CD4-positive, alpha-beta T cell treated with Interleukin-15 for 4 hours (primary cell): Measurements from ENCODE around the gene CNTNAP2.

Experiments used
- DNase-seq: peaks from one replicate; pipeline ENCODE4 v3.0.0-alpha.2; 2020; ENCODE audit warnings: low spot score

CNTNAP2 gene

DNA sequence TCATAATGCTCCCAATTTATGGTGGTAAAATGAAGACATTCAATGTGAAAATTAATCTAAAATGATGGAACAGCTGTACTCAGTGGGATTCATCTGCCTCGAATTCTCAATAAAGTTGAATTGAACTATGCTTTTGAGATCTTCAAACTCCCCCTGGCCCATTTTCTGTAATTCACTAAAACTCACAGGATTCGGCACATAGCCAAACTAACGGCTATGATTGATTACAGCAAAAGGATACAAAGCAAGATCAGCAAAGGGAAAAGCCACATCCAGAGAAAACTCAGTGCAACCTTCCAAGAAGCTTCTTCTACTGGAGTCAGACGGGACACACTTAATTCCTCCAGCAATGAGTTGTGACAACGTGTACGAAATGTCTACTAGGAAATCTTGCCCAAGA is 307.5 kb downstream of the CNTNAP2 start:
- DNase-seq: no peak

DNA sequence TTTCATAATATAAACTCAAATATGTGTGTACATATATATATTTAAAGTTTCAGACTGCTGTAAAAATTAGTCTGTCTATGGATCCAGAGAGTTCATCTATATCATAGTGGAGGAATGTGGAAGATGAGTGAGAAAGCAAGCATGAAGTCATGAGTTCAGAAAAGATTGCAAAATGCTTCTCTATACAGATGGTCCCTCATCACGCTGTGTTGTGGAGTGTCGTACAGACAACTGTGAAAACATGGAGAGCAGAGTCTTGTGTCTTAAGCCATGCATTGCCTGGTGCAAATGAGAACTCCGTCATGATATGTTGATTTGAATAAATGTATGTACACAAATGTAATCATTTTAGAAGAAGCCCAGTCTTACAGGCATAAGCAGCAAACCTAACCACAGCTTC is 316.9 kb downstream of the CNTNAP2 start:
- DNase-seq: no peak

GRCh38 chr7:146443102-146443501 is 326.5 kb downstream of the CNTNAP2 start:
- no peak for DNase-seq

GRCh38 chr7:146449625-146450024 is 333.0 kb downstream of the CNTNAP2 start:
- no peak for DNase-seq

DNA sequence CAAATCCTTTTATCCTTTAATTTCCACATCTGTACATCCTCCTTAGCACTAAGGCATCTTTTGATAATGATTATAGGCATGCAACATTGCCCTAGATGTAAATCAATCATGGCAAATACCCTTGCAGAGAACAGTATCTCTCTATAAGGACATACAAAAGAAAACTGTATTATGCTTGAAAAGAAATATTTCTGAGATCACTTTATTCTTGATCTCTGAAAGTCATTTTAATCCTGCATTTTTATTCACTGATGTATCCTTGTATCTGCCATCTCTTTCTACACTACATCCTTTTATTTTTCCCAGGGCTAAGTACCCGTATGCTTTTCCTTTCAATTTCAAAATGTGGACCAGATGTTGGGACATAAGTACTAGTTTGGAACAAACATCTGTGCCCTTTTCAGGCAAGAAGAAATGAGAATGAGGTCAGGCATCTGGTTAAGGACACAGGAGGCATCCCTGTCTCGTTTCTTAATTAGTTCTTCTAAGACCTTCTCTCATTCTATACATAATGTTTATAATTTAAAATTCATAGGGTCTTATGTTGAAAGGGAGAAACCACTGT is 338.6 kb downstream of the CNTNAP2 start:
- DNase-seq: no peak

GRCh38 chr7:146479040-146479439 is 362.4 kb downstream of the CNTNAP2 start:
- no peak for DNase-seq

DNA sequence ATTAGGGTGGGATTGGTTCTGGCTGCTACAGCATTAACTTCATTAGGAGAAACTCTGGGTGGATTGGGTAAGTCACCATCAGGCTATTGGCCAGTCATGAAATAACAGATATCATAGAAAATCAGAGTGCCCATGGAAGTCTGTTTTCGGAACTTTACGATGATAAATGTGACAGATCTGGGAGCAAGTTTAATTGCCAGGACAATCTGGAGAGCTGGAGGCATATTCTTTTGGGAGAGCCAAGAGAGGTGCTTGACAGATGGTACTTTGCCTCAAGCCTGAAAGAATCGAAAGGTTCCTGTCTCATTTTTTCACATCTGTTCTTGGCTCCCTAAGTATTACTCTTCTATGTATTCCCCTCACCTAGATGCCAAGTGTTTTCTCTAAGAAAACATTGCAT is 369.9 kb downstream of the CNTNAP2 start:
- no peak for DNase-seq

DNA sequence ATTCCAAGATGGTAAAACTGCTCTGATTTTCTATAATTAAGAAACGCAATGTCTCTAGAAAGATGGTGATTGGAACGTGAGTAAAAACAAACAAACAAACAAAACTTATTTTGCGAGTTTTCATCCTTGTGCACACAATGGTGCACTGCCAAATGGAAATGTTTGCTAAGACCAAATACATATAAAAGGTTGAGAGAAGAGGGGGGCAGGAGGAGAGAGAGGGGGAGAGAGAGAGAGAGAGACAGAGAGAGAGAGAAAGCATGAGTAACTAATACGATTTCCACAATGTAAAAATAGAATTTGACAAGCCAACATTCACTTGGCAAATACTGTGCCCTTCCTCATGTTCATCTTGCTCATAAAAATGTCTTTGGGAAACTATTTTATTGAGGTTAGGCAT is 375.4 kb downstream of the CNTNAP2 start:
- no peak for DNase-seq

- no peak for DNase-seq
Observed at GRCh38 chr7:146494952-146495596, 378.5 kb downstream of the CNTNAP2 start.

- no peak for DNase-seq
Observed at GRCh38 chr7:146496657-146497056, 380.1 kb downstream of the CNTNAP2 start.

GRCh38 chr7:146499970-146500369 is 383.4 kb downstream of the CNTNAP2 start:
- no peak for DNase-seq

- DNase-seq: no peak
Observed at GRCh38 chr7:146503844-146504243, 387.2 kb downstream of the CNTNAP2 start.

GRCh38 chr7:146510088-146510680 is 393.6 kb downstream of the CNTNAP2 start:
- DNase-seq: no peak

- DNase-seq: no peak
Observed at GRCh38 chr7:146514304-146514703, 397.7 kb downstream of the CNTNAP2 start.

GRCh38 chr7:146528581-146528980 is 412.0 kb downstream of the CNTNAP2 start:
- no peak for DNase-seq

- DNase-seq: no peak
Observed at GRCh38 chr7:146539836-146540235, 423.2 kb downstream of the CNTNAP2 start.

DNA sequence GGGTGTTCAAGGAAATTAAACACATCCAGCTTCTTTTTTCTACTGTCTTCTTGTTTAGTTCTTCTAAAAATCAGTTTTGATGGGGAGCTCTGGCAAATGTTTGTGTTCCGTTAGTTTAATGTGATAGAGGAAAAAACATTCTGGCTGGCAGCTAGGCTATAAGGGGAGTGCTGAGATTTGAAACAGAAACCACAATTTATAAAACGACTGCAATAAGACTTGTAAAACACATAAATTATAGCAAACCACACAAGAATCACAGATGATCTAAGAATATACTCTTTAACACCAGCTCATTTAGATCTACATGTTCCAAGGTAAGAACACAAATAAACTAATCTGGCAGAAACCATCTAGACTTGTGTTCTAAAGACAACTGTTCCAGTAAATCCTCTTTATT is 425.5 kb downstream of the CNTNAP2 start:
- no peak for DNase-seq

- DNase-seq: no peak
Observed at GRCh38 chr7:146544748-146545147, 428.1 kb downstream of the CNTNAP2 start.

DNA sequence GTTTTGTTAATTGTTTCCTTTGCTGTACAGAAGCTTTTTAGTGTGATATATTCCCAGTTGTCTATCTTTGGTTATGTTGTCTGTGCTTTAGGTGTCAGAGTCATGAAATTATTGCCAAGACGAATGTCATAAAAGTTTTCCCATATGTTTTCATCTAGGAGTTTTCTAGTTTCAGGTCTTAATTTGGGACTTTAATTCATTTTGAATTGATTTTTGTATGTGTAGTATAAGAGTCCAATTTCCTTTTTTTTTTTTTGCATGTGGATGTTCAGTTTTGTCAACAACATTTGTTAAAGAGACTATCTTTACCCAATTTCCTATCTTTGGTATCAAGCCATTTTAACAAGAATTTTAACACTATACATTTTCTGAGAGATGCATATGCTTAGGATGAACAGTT is 432.2 kb downstream of the CNTNAP2 start:
- DNase-seq: no peak

DNA sequence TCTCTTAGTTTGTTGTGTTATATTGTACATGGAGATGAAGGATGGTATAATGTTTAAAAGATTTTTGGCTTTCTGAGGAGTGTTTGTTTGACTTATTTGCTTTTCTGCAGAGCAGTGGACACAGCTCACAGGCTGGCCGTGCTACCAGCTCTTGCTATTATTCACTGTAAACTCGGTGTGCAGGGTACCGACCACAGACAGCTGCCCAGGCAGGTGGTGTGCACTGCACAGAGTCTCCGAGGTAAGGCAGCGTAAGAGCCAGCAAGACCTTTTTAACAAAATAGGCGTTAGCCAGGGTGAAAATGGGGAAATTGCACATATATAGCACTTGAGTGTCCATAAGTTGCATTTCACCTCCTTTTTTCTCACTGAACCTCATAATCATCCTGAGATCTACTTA is 438.0 kb downstream of the CNTNAP2 start:
- no peak for DNase-seq

GRCh38 chr7:146557971-146558469 is 441.4 kb downstream of the CNTNAP2 start:
- DNase-seq: no peak

DNA sequence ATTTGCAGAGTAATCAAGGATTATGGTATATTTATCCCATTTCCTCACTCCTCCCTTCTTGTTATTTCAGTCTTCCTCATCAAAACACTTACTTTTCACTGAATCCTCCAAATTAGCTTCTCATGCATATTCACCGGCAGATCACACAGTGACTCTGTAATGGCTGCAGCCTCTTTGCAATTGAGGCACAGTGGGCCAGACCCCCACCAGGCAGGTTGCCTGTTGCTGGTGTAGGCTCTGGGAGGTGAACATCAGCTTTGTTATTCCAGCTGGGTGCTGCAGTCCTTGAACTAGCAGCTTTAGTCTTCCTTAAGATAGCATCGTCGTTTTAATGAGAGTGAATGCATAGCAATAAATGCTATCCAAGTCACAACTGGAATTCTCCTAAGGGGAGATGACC is 449.3 kb downstream of the CNTNAP2 start:
- DNase-seq: no peak

GRCh38 chr7:146575903-146576302 is 459.3 kb downstream of the CNTNAP2 start:
- no peak for DNase-seq

DNA sequence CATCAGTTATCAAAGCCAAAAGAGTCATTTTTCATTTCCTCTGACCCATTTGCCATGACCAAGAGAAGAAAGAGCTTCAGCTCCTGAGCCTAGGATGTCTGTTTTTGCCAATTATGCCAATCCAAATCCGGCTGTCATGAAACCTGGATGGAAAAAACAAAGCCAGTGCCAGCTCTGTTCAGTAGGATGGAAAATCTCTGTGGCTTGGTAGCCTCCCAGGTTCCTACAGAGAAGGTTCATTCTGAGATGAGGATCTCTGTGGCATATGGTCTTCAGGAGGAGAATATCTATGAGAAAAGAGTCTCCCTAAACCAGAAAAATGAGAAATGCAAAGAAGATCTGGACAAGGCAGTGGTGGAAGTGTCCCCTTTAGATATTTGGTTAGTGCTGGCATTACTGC is 475.4 kb downstream of the CNTNAP2 start:
- no peak for DNase-seq
